COLO668 (cell line): Measurements from ENCODE around the gene EIF4G3.
"Not testable (repeated sequence)": the region's sequence is repeated elsewhere in the genome, so short reads cannot be mapped to it uniquely, and the experiment has no call there.

Source experiments
- DNase-seq: peaks from one replicate; lab custom pipeline; 2025; ENCODE audit not compliant: unreplicated experiment; lab: John Stamatoyannopoulos, UW

EIF4G3 gene

GRCh38 chr1:21106709-21107108 is 70.0 kb downstream of the EIF4G3 start:
- no peak for DNase-seq

GRCh38 chr1:21106238-21106637 is 70.5 kb downstream of the EIF4G3 start:
- no peak for DNase-seq

- no peak for DNase-seq
Measured at GRCh38 chr1:21105807-21106206, 70.9 kb downstream of the EIF4G3 start.

- no peak for DNase-seq
Measured at GRCh38 chr1:21104683-21105082, 72.0 kb downstream of the EIF4G3 start.

- DNase-seq = no peak
Measured at GRCh38 chr1:21100481-21100921, 76.2 kb downstream of the EIF4G3 start.

GRCh38 chr1:21099869-21100131 is 76.9 kb downstream of the EIF4G3 start:
- no peak for DNase-seq

- no peak for DNase-seq
Measured at GRCh38 chr1:21099034-21099868, 77.4 kb downstream of the EIF4G3 start.

GRCh38 chr1:21098186-21098915 is 78.3 kb downstream of the EIF4G3 start:
- DNase-seq = no peak

GRCh38 chr1:21097729-21098128 is 79.0 kb downstream of the EIF4G3 start:
- no peak for DNase-seq

GRCh38 chr1:21095976-21096375 is 80.7 kb downstream of the EIF4G3 start:
- DNase-seq = no peak

GRCh38 chr1:21094282-21094681 is 82.4 kb downstream of the EIF4G3 start:
- DNase-seq = not testable (repeated sequence)

GRCh38 chr1:21093271-21093958 is 83.3 kb downstream of the EIF4G3 start:
- not testable (repeated sequence) for DNase-seq

GRCh38 chr1:21092545-21092944 is 84.2 kb downstream of the EIF4G3 start:
- DNase-seq = not testable (repeated sequence)

- DNase-seq = not testable (repeated sequence)
Measured at GRCh38 chr1:21091053-21091690, 85.5 kb downstream of the EIF4G3 start.

- DNase-seq = no peak
Measured at GRCh38 chr1:21090463-21090862, 86.2 kb downstream of the EIF4G3 start.

- no peak for DNase-seq
Measured at GRCh38 chr1:21089731-21090130, 87.0 kb downstream of the EIF4G3 start.

GRCh38 chr1:21089299-21089698 is 87.4 kb downstream of the EIF4G3 start:
- DNase-seq = no peak

- no peak for DNase-seq
Measured at GRCh38 chr1:21084111-21084810, 92.4 kb downstream of the EIF4G3 start.

- no peak for DNase-seq
Measured at GRCh38 chr1:21082073-21082472, 94.6 kb downstream of the EIF4G3 start.

- DNase-seq = no peak
Measured at GRCh38 chr1:21077085-21077484, 99.6 kb downstream of the EIF4G3 start.

GRCh38 chr1:21072721-21073120 is 104.0 kb downstream of the EIF4G3 start:
- no peak for DNase-seq
